GM12872 (cell line): ENCODE data around the gene ABCA13.

ENCODE experiments used
- TF ChIP-seq, protein P1 (sequence below): IDR thresholded peaks from 3 replicates; pipeline ENCODE4 v1.5.1; 2011; ENCODE audit warnings: low read depth, mild to moderate bottlenecking, low read length, moderate library complexity; ENCODE audit not compliant: insufficient read depth

ABCA13 gene

DNA sequence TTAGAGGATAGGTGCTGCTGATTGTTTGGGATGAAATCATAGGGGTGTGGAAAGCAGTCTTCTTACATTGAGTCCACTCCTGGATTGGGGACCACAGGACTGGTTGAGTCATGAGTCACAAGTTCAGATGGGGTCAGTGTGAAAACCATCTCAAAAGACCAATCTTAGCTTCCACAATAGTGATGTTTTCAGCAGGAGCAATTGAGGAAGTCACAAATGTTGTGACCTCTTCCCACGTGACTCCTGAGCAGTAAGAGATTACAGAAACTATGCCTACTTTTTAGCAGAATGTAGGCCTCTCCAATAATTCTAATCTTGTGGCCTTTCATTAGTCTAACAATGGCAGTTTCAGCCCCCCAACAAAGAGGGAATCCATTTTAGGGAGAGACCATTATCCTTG, 496.1 kb downstream of the ABCA13 start:
- TF ChIP-seq, protein P1, sequence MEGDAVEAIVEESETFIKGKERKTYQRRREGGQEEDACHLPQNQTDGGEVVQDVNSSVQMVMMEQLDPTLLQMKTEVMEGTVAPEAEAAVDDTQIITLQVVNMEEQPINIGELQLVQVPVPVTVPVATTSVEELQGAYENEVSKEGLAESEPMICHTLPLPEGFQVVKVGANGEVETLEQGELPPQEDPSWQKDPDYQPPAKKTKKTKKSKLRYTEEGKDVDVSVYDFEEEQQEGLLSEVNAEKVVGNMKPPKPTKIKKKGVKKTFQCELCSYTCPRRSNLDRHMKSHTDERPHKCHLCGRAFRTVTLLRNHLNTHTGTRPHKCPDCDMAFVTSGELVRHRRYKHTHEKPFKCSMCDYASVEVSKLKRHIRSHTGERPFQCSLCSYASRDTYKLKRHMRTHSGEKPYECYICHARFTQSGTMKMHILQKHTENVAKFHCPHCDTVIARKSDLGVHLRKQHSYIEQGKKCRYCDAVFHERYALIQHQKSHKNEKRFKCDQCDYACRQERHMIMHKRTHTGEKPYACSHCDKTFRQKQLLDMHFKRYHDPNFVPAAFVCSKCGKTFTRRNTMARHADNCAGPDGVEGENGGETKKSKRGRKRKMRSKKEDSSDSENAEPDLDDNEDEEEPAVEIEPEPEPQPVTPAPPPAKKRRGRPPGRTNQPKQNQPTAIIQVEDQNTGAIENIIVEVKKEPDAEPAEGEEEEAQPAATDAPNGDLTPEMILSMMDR = no peak

DNA sequence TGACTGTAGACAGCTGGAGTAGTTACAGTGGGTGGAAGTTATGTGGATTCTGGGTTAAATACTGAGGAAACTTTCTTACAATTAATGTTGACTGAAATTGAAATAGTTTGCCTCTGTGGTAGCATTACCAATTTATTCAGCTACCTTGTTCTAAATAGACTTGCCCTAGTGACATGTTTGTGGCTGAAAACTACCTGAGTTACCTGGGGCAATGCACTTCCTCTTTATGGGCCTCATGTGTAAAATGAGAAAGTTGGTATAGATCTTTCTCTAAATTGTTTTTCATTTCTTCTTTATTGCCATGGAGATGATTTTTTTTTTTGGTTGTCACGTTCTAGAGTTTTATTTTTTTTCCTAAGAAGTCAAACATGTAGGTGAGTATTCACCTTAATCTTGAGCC, 500.4 kb downstream of the ABCA13 start:
- TF ChIP-seq, protein P1 = no peak

DNA sequence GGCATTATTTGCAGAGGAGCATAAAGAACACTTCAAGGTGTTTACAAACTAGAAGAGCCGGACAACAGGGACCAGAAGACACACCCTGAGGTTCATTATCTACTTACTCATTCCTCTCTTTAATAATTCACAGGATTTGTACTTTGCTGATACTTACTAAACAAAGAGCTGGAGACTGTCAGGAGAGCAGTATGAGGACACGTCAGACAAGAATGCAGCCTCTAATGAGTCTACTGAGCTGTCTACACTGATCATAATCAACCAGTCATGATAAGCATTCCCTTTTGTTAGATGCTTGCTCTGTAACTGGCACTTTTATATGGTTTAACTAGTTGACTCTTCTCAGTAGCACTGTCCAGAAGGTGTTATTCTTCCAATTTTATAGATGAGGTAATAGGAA, 509.7 kb downstream of the ABCA13 start:
- TF ChIP-seq, protein P1 = no peak

DNA sequence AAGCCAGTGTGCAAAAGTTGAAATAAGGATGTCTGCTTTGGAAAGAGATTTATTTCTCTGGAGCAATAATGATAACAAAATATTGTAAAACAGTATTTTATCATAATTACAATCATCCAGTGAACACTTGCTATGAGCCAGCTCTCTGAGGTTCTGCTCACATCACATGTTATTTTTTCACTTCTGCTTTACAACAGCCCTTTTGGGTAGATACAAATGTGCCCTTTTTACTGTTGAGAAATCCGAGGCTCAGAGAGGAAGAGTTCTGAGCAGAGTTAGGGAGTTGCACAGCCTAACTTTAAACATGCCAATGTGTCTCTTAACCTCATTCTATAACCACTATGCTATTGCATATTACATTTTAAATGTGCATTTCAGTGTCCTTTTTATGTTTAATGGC, 520.5 kb downstream of the ABCA13 start:
- TF ChIP-seq, protein P1 = no peak
